ENCODE data around the gene MRPL50. TPM values are rescaled to one million over a fixed set of nuclear protein-coding genes. Genes with fewer than 3 reads are reported as not detected.
A peak's percentile ranks its signal among the peaks of the same experiment; 100 is the strongest.

MRPL50 gene
- total and polyA plus RNA-seq, 9 of the 15 experiments (the other 6 are each of a cell fraction or from before 2014, with no cell fraction given) = 17.5 to 107 (median 37.4) TPM

- no peak overlapping the region for H3K27ac ChIP-seq (ENCODE audit: extremely low read depth, low read depth, low read length)
- BruUV-seq (replicated peaks) = no TSS peak
- no peak overlapping the region for H3K9ac ChIP-seq (ENCODE audit: insufficient read depth in 1 of 2, low read depth in 2 of 2, low read length in 2 of 2)
- no peaks in the 10 kb centered on the region for H3K9me1 ChIP-seq (ENCODE audit: control insufficient read depth, insufficient read depth, low read length)
- ChIA-PET POLR2A (no interaction called here), CTCF (ENCODE audit: low intra/inter-chr PET ratio) (no interaction called here)
- H3K4me3 ChIP-seq = no peak overlapping the region
- DNase-seq (ENCODE audit: extremely low read depth in 1 of 4, low spot score in 3 of 4) (no peak), ATAC-seq (no peak), FAIRE-seq (no peak)
- H2AFZ ChIP-seq (ENCODE audit: low read depth, low read length) = no peak overlapping the region
- no peaks in the 10 kb centered on the region for H3K79me2 ChIP-seq (ENCODE audit: control insufficient read depth, insufficient read depth, low read length)
- no peak for TF ChIP-seq KHSRP (IDR thresholded peaks at IDR 0.05)
- no peak for TF ChIP-seq KAT8 (IDR thresholded peaks at IDR 0.05; ENCODE audit: low read depth)
- 43% methylated on average over 2 of the region's 2 CpGs for WGBS (ENCODE audit: insufficient coverage, low coverage, missing lambda C conversion rate)
- intact Hi-C loops (cut with micrococcal nuclease) = no loop called here
- peaks cover 8% of the 10 kb centered on the region for H3K9me3 ChIP-seq (replicated peaks; ENCODE audit: control insufficient read depth, insufficient read depth, low read depth, low read length)
- peaks cover 3% of the 10 kb centered on the region in 2 experiments; a peak in 1 of 5 replicates for H3K4me1 ChIP-seq (replicated peaks in 1 of 2; ENCODE audit: control insufficient read depth in 2 of 2, insufficient read depth in 2 of 2, low read length in 2 of 2)
- in situ Hi-C loops (cut with MboI) = no loop called here
- no peak overlapping the region for H3K4me2 ChIP-seq (ENCODE audit: insufficient read depth, low read length)
- H3K27me3 ChIP-seq (ENCODE audit: control insufficient read depth in 2 of 2, insufficient read depth in 2 of 2, low read length in 2 of 2) = no peaks in the 10 kb centered on the region
- H3K36me3 ChIP-seq (ENCODE audit: control insufficient read depth, insufficient read depth, low read length) = peaks cover 18% of the 10 kb centered on the region
- no peaks in the 10 kb centered on the region for H4K20me1 ChIP-seq (replicated peaks; ENCODE audit: control insufficient read depth, insufficient read depth, low read length)
Observed at GRCh38 chr9:101383361-101383760, 15.1 kb downstream of the MRPL50 start.

GRCh38 chr9:101381833-101382342 is 16.5 kb downstream of the MRPL50 start:
- TF ChIP-seq USF1 (CRISPR knock-in tag; IDR thresholded peaks at IDR 0.05) = peak; percentile 29; the same call in 1 of the 2 replicates
- no peak for TF ChIP-seq TAF9B (IDR thresholded peaks at IDR 0.05; ENCODE audit: partially characterized antibody)
- H3K9ac ChIP-seq (ENCODE audit: insufficient read depth in 1 of 2, low read depth in 2 of 2, low read length in 2 of 2) = no peak overlapping the region
- no peak overlapping the region for H3K27ac ChIP-seq (ENCODE audit: extremely low read depth, low read depth, low read length)
- no TSS peak for BruUV-seq (replicated peaks)
- CTCF ChIA-PET (ENCODE audit: low intra/inter-chr PET ratio) = no interaction called here
- H3K36me3 ChIP-seq (ENCODE audit: control insufficient read depth, insufficient read depth, low read length) = peaks cover 3% of the 10 kb centered on the region; the same call in 2 of the 3 replicates
- intact Hi-C loops (cut with micrococcal nuclease) (no loop called here), in situ Hi-C loops (cut with MboI) (no loop called here)
- peaks cover 3% of the 10 kb centered on the region in 2 experiments; a peak in 1 of 5 replicates for H3K4me1 ChIP-seq (replicated peaks in 1 of 2; ENCODE audit: control insufficient read depth in 2 of 2, insufficient read depth in 2 of 2, low read length in 2 of 2)
- H3K27me3 ChIP-seq (ENCODE audit: control insufficient read depth in 2 of 2, insufficient read depth in 2 of 2, low read length in 2 of 2) = no peaks in the 10 kb centered on the region
- no peak overlapping the region for H3K4me3 ChIP-seq
- DNase-seq (ENCODE audit: extremely low read depth in 1 of 4, low spot score in 3 of 4) = no peak
- H3K9me1 ChIP-seq (ENCODE audit: control insufficient read depth, insufficient read depth, low read length) = no peaks in the 10 kb centered on the region
- H3K79me2 ChIP-seq (ENCODE audit: control insufficient read depth, insufficient read depth, low read length) = no peaks in the 10 kb centered on the region
- H3K9me3 ChIP-seq (replicated peaks; ENCODE audit: control insufficient read depth, insufficient read depth, low read depth, low read length) = peaks cover 8% of the 10 kb centered on the region
- H4K20me1 ChIP-seq (replicated peaks; ENCODE audit: control insufficient read depth, insufficient read depth, low read length) = no peaks in the 10 kb centered on the region
- POLR2A ChIA-PET = interaction anchor here (0.5 to 2.2 kb wide), 3 partner anchors 9 to 48 kb away, joined by 3 to 8 read pairs (median 4); no protein-coding TSS in a partner anchor
- WGBS (ENCODE audit: insufficient coverage, low coverage, missing lambda C conversion rate) = 71% methylated on average over 2 of the region's 2 CpGs
- ATAC-seq = peak; percentile 39; the same call in 2 of the 3 replicates
- peak; percentile 40 for FAIRE-seq
- H3K4me2 ChIP-seq (ENCODE audit: insufficient read depth, low read length) = no peak overlapping the region
- H2AFZ ChIP-seq (ENCODE audit: low read depth, low read length) = peak overlapping the region; percentile 32; the same call in 1 of the 2 replicates

Data from K562 (cell line).